PC-3 (cell line): ENCODE measurements around the gene PCDH9.

ENCODE experiments used
- EZH2 ChIP-seq: fragments of 300-600 bp; sonication (generic); IDR thresholded peaks from one replicate; pipeline ENCODE4 v1.6.1; 2017; ENCODE audit warnings: antibody characterized with exemption, mild to moderate bottlenecking, low read length; ENCODE audit not compliant: unreplicated experiment
- TF ChIP-seq, protein P1 (sequence below): fragments of 300-600 bp; sonication (generic); conservative IDR thresholded peaks from 2 replicates; pipeline ENCODE4 v1.5.1; 2017; ENCODE audit warnings: antibody characterized with exemption, low read depth, mild to moderate bottlenecking, low read length

DNA sequence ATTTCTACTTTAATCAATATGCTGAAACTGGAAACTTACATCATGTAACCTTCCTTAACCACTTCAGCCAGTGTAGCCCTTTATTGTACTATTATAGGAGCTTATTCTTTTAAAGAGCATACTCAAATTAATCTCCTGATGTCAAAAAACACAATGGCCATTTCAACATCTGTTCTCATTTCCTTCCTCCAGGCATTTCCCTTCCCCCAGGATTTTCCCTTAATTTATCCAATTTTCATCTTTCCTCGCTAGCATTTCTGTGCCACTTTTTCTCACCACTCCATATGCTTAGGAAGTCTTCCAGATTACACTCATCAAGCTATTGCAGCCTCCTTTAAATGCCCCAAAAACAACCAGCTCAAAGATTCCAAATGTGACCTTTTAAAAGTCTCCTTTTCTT lies 265.0 kb downstream of the PCDH9 start:
- TF ChIP-seq, protein P1, sequence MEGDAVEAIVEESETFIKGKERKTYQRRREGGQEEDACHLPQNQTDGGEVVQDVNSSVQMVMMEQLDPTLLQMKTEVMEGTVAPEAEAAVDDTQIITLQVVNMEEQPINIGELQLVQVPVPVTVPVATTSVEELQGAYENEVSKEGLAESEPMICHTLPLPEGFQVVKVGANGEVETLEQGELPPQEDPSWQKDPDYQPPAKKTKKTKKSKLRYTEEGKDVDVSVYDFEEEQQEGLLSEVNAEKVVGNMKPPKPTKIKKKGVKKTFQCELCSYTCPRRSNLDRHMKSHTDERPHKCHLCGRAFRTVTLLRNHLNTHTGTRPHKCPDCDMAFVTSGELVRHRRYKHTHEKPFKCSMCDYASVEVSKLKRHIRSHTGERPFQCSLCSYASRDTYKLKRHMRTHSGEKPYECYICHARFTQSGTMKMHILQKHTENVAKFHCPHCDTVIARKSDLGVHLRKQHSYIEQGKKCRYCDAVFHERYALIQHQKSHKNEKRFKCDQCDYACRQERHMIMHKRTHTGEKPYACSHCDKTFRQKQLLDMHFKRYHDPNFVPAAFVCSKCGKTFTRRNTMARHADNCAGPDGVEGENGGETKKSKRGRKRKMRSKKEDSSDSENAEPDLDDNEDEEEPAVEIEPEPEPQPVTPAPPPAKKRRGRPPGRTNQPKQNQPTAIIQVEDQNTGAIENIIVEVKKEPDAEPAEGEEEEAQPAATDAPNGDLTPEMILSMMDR, result no peak
- TF ChIP-seq EZH2, result no peak
